Muscle of leg (tissue), 11 donors: Measurements from ENCODE around the gene COL24A1. TPM values are rescaled to one million over a fixed set of nuclear protein-coding genes. Genes with fewer than 3 reads are reported as not detected.
"Not testable (repeated sequence)": the region's sequence is repeated elsewhere in the genome, so short reads cannot be mapped to it uniquely, and the experiment has no call there.

ENCODE experiments used
- DNase-seq: peaks from one replicate; pipeline ENCODE4 v3.0.0; 2013
- H3K27ac ChIP-seq: one replicate; pipeline ENCODE4 v1.5.1; 2013; ENCODE audit warnings: mild to moderate bottlenecking, low read length, control low read depth
- H3K27me3 ChIP-seq: one replicate; pipeline ENCODE4 v1.6.1; 2013; ENCODE audit warnings: low read length; ENCODE audit not compliant: control insufficient read depth, insufficient read depth
- H3K36me3 ChIP-seq: one replicate; pipeline ENCODE4 v1.6.1; 2013; ENCODE audit warnings: low read length; ENCODE audit not compliant: control insufficient read depth, insufficient read depth
- H3K4me1 ChIP-seq: one replicate; pipeline ENCODE4 v1.6.1; 2013; ENCODE audit warnings: low read length; ENCODE audit not compliant: control insufficient read depth, insufficient read depth
- H3K4me3 ChIP-seq: one replicate; pipeline ENCODE4 v1.5.1; 2013; ENCODE audit warnings: low read length, control low read depth
- H3K9me3 ChIP-seq: replicated peaks from 2 replicates; pipeline ENCODE4 v1.6.1; 2013; ENCODE audit warnings: low read depth, low read length; ENCODE audit not compliant: control insufficient read depth
- WGBS: methylation state at CpG from one replicate; pipeline ENCODE4 v1.1.5; 2013; ENCODE audit warnings: missing lambda C conversion rate; ENCODE audit not compliant: insufficient coverage; 5-methylcytosine and 5-hydroxymethylcytosine counted together
- polyA plus RNA-seq, 8 donors: library from polyadenylated mRNA; unstranded; fragments of 120-200 nt; gene quantifications; one replicate each; pipeline versions ENCODE4 v1.2.1 to v1.2.3, GENCODE V29; 2013; ENCODE audit warnings: inconsistent platforms in 1 of 8, low replicate concordance in 1 of 8; ENCODE audit not compliant: insufficient read length in 8 of 8, insufficient read depth in 1 of 8
- total RNA-seq: library from RNA; stranded (reverse); fragments of 120-200 nt; gene quantifications from one replicate; pipeline ENCODE4 v1.2.4, GENCODE V29; 2013

COL24A1 gene
- total and polyA plus RNA-seq, 9 donors, result 3.3 to 12.4 (median 6.6) TPM

DNA sequence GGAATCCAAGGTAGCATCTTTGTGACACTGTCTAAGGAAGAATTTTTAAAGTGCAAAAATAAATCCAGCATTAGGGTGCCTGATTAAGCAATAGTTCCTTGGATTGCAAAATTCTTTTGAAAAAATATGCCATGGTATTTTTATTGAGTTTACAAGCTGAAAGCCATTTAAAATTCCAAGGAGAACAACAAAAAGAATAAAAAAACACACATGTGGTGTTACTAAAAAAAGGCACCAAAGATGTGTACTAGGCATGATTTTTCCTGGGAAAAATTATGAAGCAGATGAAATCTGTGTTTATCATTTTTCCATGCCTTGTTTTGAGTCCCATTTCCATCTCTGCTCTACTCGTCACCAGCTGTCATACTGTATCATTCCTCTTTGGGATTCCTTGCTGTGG lies 291.4 kb downstream of the COL24A1 start:
- DNase-seq, result peak; percentile 16
- Histone ChIP-seq H3K27ac (no peak overlapping the region), H3K4me1 (no peaks in the 10 kb centered on the region), H3K36me3 (no peaks in the 10 kb centered on the region), H3K9me3 (no peaks in the 10 kb centered on the region), H3K4me3 (no peak overlapping the region), H3K27me3 (no peaks in the 10 kb centered on the region)
- no CpG with 5 or more reads among the region's 1 CpG for WGBS

DNA sequence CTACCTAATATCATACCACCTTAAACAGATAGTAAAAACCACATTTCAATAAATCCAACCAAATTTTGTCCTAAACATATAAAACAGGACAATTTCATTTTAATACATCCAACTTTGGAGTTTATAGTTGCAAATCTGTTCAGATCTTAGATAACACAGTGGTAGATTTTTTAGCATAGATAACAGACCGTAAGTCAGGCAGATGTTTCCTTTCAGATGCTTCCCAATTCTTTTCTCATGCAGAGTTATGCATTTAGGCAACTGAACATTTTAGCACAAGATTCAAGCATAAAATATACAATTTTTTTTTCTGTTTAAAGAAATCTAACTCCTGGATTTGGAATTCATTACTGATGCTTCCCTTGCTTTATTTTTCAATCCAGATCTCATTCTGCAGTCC lies 291.8 kb downstream of the COL24A1 start:
- Histone ChIP-seq H3K27ac (no peak overlapping the region), H3K4me3 (no peak overlapping the region)
- no CpG with 5 or more reads among the region's 1 CpG for WGBS

DNA sequence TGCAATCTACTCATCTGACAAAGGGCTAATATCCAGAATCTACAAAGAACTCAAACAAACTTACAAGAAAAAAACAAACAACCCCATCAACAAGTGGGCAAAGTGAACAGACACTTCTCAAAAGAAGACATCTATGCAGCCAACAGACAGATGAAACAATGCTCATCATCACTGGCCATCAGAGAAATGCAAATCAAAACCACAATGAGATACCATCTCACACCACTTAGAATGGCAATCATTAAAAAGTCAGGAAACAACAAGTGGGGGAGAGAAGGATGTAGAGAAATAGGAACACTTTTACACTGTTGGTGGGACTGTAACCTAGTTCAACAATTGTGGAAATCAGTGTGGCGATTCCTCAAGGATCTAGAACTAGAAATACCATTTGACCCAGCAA lies 292.9 kb downstream of the COL24A1 start:
- H3K27ac ChIP-seq, H3K27me3 ChIP-seq, H3K4me1 ChIP-seq, H3K9me3 ChIP-seq, H3K36me3 ChIP-seq, H3K4me3 ChIP-seq, DNase-seq: not testable (repeated sequence)
- 100% methylated on average over 1 of the region's 1 CpG for WGBS

More for the DNA sequence above, 291.8 kb downstream of the COL24A1 start:
- H3K4me1 ChIP-seq, result no peaks in the 10 kb centered on the region
- no peaks in the 10 kb centered on the region for H3K27me3 ChIP-seq
- no peak for DNase-seq
- H3K9me3 ChIP-seq, result no peaks in the 10 kb centered on the region
- H3K36me3 ChIP-seq, result no peaks in the 10 kb centered on the region

DNA sequence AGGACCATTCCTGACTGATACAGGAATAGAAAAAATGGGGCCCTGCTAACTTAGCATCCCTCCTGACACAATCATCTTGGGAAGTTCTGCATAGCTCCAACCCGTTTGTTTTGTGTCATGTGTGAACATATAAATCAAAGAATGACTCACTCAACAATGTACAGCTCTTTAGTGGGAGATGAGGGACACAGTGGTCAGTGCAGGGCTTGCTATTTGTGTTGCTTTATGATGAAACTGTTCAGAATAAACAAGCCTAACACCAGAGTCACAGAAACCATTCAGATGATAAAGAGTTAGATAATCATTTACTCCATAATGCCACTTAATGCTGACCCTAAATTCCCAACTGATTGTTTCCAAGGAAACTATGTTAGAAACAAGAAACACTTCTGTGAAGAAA lies 294.1 kb downstream of the COL24A1 start:
- Histone ChIP-seq H3K4me3 (no peak overlapping the region), H3K27me3 (no peaks in the 10 kb centered on the region), H3K9me3 (no peaks in the 10 kb centered on the region), H3K27ac (no peak overlapping the region), H3K36me3 (no peaks in the 10 kb centered on the region), H3K4me1 (no peaks in the 10 kb centered on the region)
- DNase-seq, result no peak
- WGBS, result no CpG with 5 or more reads among the region's 1 CpG

DNA sequence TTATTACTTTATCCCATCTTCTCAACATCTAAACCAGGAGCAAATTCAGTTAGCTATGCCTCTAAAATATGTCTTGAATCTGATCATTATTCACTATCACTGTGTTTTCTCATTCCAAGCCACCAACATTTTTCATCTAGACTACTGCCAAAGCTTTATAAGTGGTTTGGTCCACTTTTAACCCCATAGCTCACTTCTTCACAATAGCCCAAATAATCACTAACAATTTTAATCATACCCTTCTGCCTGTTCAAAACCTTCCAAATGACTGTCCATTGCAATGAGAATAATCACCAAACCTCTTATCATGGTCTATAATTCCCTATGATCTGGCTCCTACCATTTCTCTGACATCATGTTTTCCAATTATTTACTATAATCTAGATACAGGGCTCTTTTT lies 298.6 kb downstream of the COL24A1 start:
- Histone ChIP-seq H3K4me1 (no peaks in the 10 kb centered on the region), H3K4me3 (no peak overlapping the region), H3K36me3 (no peaks in the 10 kb centered on the region), H3K27me3 (no peaks in the 10 kb centered on the region), H3K27ac (no peak overlapping the region), H3K9me3 (no peaks in the 10 kb centered on the region)
- no peak for DNase-seq

DNA sequence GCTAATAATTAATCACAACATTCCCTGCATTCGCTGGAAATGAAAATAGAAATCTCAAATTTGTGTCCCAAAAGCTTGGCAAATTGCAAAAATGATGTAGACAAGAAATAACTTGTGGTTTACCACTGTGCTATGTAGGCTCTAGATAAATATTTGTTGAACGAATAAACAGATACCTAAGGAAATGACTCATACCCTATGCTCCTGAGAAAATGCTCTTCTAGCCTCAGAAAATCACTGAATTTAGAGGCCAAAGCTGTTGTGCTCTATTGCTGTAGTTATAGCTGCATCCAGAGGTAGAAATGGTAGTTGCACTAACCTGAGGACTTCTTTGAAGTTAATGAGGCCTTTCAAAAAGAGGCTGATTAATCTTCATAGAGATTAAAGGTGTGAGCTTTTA lies 306.3 kb downstream of the COL24A1 start:
- WGBS, result no CpG with 5 or more reads among the region's 2 CpGs
- Histone ChIP-seq H3K36me3 (no peaks in the 10 kb centered on the region), H3K27me3 (no peaks in the 10 kb centered on the region), H3K9me3 (no peaks in the 10 kb centered on the region), H3K27ac (no peak overlapping the region), H3K4me1 (no peaks in the 10 kb centered on the region), H3K4me3 (no peak overlapping the region)
- DNase-seq, result peak; percentile 36

DNA sequence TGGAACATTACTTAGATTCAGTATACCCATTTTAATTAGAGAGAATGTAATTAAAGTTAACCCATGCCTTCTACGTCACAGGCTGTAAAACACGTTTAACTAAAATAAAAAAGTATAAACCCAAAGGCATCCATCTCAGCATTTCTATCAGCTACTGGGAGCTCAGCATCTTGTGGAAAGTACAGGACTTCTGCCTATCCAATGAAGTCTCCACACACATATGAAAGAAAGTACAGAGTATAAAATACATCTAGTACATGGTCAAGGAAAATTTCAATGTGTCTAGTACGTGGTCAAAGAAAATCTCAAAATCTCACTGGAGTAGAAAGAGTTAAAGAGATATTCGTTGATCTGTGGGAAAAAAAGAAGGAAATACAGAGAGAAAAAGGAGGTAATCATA lies 306.9 kb downstream of the COL24A1 start:
- H3K4me1 ChIP-seq, result no peaks in the 10 kb centered on the region
- no peak overlapping the region for H3K27ac ChIP-seq
- no peak for DNase-seq
- H3K36me3 ChIP-seq, result no peaks in the 10 kb centered on the region
- no peaks in the 10 kb centered on the region for H3K9me3 ChIP-seq
- WGBS, result no CpG with 5 or more reads among the region's 4 CpGs
- H3K4me3 ChIP-seq, result no peak overlapping the region
- H3K27me3 ChIP-seq, result no peaks in the 10 kb centered on the region

DNA sequence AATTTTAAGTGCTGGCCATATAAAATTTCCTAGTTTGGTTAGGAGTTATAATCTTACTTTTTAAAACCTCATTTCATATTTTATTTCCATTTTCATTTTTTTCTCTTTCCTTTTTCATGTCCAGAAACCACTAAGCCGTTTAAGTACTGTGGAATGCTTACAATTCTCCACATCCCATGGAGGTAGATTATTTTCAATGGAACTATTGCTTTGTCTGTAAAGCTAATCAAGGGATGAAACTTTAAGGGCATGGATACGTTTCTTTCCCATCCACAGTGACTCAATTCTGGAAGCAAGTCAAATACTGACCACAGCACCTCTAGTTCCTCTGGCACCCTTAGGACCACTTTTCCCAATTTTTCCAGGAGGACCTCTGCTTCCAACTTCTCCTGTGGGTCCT lies 309.2 kb downstream of the COL24A1 start:
- DNase-seq, result peak; percentile 1
- Histone ChIP-seq H3K4me3 (no peak overlapping the region), H3K9me3 (no peaks in the 10 kb centered on the region), H3K36me3 (no peaks in the 10 kb centered on the region), H3K27ac (no peak overlapping the region), H3K27me3 (no peaks in the 10 kb centered on the region), H3K4me1 (no peaks in the 10 kb centered on the region)
- no CpG with 5 or more reads among the region's 2 CpGs for WGBS

DNA sequence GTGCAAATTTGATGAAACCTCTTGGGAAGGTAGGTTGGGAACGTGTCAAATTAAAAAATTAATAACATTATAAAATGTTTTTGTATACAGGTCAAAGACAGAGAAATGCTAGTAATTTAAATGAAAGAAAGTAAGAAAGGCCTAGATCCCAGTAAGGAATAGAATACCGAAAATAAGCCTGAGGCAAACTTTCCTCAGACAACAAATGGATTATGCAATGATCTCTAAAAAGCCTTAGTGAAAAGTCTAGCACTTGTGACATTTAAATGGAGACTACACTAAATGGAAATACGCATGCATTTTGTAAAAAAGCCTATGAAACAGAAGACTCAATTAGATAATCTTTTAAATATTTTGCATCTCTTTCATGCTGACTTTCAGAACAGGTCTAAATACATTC lies 309.9 kb downstream of the COL24A1 start:
- no peaks in the 10 kb centered on the region for H3K4me1 ChIP-seq
- H3K4me3 ChIP-seq, result no peak overlapping the region
- no peaks in the 10 kb centered on the region for H3K27me3 ChIP-seq
- no peaks in the 10 kb centered on the region for H3K9me3 ChIP-seq
- no peak overlapping the region for H3K27ac ChIP-seq
- no peak for DNase-seq
- no peaks in the 10 kb centered on the region for H3K36me3 ChIP-seq
- WGBS, result no CpG with 5 or more reads among the region's 3 CpGs

DNA sequence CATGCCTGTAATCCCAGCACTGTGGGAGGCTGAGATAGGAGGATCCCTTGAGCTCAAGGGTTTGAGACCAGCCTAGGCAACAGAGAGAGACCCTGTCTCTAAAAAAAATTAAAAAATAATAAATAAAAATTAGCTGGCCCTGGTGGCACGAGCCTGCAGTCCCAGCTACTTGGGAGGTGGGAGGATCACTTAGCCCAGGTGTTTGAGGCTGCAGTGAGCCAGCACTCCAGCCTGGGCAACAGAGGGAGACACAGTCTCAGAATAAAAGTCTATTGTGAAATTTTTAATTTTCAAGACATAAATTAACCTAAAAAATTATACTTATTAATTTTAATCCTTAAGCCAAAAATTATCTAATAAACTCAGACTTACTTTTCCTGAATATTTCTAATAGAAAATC lies 317.1 kb downstream of the COL24A1 start:
- WGBS, result no CpG with 5 or more reads among the region's 1 CpG
- no peak overlapping the region for H3K27ac ChIP-seq
- H3K36me3 ChIP-seq, result no peaks in the 10 kb centered on the region
- DNase-seq, result no peak
- H3K4me1 ChIP-seq, result no peaks in the 10 kb centered on the region
- no peaks in the 10 kb centered on the region for H3K27me3 ChIP-seq
- no peaks in the 10 kb centered on the region for H3K9me3 ChIP-seq
- no peak overlapping the region for H3K4me3 ChIP-seq

DNA sequence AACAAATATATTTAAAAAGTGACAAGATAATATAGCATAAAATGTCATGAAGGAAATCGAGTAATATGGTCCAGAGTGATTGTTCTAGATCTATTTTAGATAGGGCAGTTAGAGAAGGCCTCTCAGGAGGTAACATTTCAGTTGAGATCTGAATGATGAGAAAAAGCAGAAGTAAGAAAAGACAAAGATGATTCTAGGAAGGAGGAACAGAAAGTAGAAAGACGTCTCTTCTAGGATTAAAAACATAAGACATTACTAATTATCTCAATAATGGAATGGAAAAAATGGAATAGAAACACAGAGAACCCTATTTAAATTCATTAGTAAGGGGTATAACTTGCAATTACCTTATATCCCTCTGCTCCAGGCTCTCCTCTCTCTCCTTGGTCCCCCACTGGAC lies 318.3 kb downstream of the COL24A1 start:
- H3K9me3 ChIP-seq, result no peaks in the 10 kb centered on the region
- no peak for DNase-seq
- no peaks in the 10 kb centered on the region for H3K36me3 ChIP-seq
- no CpG with 5 or more reads among the region's 2 CpGs for WGBS
- no peaks in the 10 kb centered on the region for H3K4me1 ChIP-seq
- no peaks in the 10 kb centered on the region for H3K27me3 ChIP-seq
- no peak overlapping the region for H3K4me3 ChIP-seq
- no peak overlapping the region for H3K27ac ChIP-seq
